Ecto neural progenitor cell (in vitro differentiated cells): Measurements from ENCODE around the gene C4orf50.
"Not testable (repeated sequence)": the region's sequence is repeated elsewhere in the genome, so short reads cannot be mapped to it uniquely, and the experiment has no call there.

Experiments
- DNase-seq: peaks from one replicate; pipeline ENCODE4 v3.0.0-alpha.2; 2018; ENCODE audit warnings: low spot score

C4orf50 gene

GRCh38 chr4:6017030-6017429, 1.2 kb downstream of the C4orf50 start:
- no peak for DNase-seq

- DNase-seq, result no peak
Measured at GRCh38 chr4:6013564-6013963, 4.7 kb downstream of the C4orf50 start.

- DNase-seq, result no peak
Measured at GRCh38 chr4:6012200-6012599, 6.0 kb downstream of the C4orf50 start.

- no peak for DNase-seq
Measured at GRCh38 chr4:6011686-6012085, 6.5 kb downstream of the C4orf50 start.

GRCh38 chr4:6011271-6011671, 7.0 kb downstream of the C4orf50 start:
- DNase-seq, result no peak

GRCh38 chr4:6010789-6011188, 7.4 kb downstream of the C4orf50 start:
- DNase-seq, result no peak

GRCh38 chr4:6009452-6009851, 8.8 kb downstream of the C4orf50 start:
- no peak for DNase-seq

- DNase-seq, result no peak
Measured at GRCh38 chr4:6008766-6009385, 9.4 kb downstream of the C4orf50 start.

GRCh38 chr4:6008092-6008551, 10.1 kb downstream of the C4orf50 start:
- peak; percentile 67 for DNase-seq

GRCh38 chr4:6005175-6005574, 13.1 kb downstream of the C4orf50 start:
- no peak for DNase-seq

GRCh38 chr4:6003485-6003884, 14.7 kb downstream of the C4orf50 start:
- not testable (repeated sequence) for DNase-seq

- DNase-seq, result no peak
Measured at GRCh38 chr4:6002926-6003325, 15.3 kb downstream of the C4orf50 start.

- DNase-seq, result peak; percentile 25
Measured at GRCh38 chr4:6002492-6002833, 15.8 kb downstream of the C4orf50 start.

- peak; percentile 21 for DNase-seq
Measured at GRCh38 chr4:6001680-6002491, 16.3 kb downstream of the C4orf50 start.

GRCh38 chr4:5999830-6000365, 18.3 kb downstream of the C4orf50 start:
- peak; percentile 30 for DNase-seq

- DNase-seq, result peak; percentile 29
Measured at GRCh38 chr4:5999356-5999755, 18.9 kb downstream of the C4orf50 start.

GRCh38 chr4:5998333-5998936, 19.8 kb downstream of the C4orf50 start:
- peak; percentile 85 for DNase-seq

GRCh38 chr4:5996641-5997040, 21.6 kb downstream of the C4orf50 start:
- peak; percentile 30 for DNase-seq

GRCh38 chr4:5995901-5996623, 22.2 kb downstream of the C4orf50 start:
- peak; percentile 41 for DNase-seq

- peak; percentile 38 for DNase-seq
Measured at GRCh38 chr4:5993876-5994811, 24.1 kb downstream of the C4orf50 start.

GRCh38 chr4:5993346-5993745, 24.9 kb downstream of the C4orf50 start:
- DNase-seq, result peak; percentile 38
